ENCODE measurements around the gene FCER1G. TPM values are rescaled to one million over a fixed set of nuclear protein-coding genes. Genes with fewer than 3 reads are reported as not detected.

The FCER1G gene
- total RNA-seq, 1 donor from 2014 or later = 158 TPM

DNA sequence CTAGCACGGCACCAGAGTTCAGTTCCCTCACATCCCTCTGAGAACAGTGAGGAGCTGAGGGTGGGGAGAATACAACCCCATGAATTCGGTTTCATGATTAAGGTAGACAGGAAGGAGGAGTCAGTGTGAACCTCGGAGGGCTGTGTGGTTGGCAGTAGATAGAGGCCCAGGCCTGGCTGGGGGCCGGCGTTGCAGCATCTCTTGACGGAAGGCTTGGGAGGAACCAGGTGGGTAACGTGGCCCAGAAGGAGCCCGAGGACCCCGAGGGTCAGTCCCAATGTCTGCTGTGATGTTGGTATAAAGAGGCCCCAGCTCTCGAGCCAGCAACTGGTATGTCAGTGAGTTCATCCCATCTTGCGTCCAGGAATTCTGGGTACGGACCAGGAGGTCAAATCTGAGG lies 43.4 kb upstream of the FCER1G start:
- intact Hi-C loops (cut with DNase I) = no loop called here
- Histone ChIP-seq H3K27me3 (no peaks in the 10 kb centered on the region), H3K9me3 (no peaks in the 10 kb centered on the region), H3K4me3 (no peak overlapping the region), H3K4me1 (peaks cover 28% of the 10 kb centered on the region), H3K27ac (no peak overlapping the region), H3K36me3 (peaks cover 70% of the 10 kb centered on the region)
- DNase-seq (no peak), ATAC-seq (no peak)
- TF ChIP-seq, protein P1, sequence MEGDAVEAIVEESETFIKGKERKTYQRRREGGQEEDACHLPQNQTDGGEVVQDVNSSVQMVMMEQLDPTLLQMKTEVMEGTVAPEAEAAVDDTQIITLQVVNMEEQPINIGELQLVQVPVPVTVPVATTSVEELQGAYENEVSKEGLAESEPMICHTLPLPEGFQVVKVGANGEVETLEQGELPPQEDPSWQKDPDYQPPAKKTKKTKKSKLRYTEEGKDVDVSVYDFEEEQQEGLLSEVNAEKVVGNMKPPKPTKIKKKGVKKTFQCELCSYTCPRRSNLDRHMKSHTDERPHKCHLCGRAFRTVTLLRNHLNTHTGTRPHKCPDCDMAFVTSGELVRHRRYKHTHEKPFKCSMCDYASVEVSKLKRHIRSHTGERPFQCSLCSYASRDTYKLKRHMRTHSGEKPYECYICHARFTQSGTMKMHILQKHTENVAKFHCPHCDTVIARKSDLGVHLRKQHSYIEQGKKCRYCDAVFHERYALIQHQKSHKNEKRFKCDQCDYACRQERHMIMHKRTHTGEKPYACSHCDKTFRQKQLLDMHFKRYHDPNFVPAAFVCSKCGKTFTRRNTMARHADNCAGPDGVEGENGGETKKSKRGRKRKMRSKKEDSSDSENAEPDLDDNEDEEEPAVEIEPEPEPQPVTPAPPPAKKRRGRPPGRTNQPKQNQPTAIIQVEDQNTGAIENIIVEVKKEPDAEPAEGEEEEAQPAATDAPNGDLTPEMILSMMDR (IDR thresholded peaks at IDR 0.05) = no peak

DNA sequence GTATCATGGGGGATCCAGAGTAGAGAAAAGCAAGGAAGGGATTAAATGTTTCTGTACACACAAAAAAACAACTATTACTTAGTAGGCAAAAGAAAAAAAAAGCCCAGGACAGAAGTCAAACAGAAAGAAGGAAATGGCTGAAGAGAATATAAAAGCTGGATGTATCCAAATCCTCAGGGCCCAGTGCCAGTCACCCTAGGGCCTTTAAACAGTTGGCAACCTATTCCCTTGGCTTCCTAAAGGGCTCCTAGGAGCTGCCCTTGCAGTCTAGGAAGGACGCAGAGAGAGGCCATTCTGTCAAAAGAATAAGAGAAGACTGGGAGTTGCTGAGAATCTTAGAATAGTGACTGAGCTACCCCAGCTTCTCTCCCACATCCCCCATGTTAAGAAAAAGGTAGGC lies 42.7 kb upstream of the FCER1G start:
- H3K27ac ChIP-seq = no peak overlapping the region
- no peaks in the 10 kb centered on the region for H3K27me3 ChIP-seq
- DNase-seq (no peak), ATAC-seq (no peak)
- peaks cover 70% of the 10 kb centered on the region for H3K36me3 ChIP-seq
- TF ChIP-seq, protein P1 (IDR thresholded peaks at IDR 0.05) = no peak
- H3K4me1 ChIP-seq = peaks cover 22% of the 10 kb centered on the region
- intact Hi-C loops (cut with DNase I) = no loop called here
- H3K9me3 ChIP-seq = no peaks in the 10 kb centered on the region
- H3K4me3 ChIP-seq = no peak overlapping the region

DNA sequence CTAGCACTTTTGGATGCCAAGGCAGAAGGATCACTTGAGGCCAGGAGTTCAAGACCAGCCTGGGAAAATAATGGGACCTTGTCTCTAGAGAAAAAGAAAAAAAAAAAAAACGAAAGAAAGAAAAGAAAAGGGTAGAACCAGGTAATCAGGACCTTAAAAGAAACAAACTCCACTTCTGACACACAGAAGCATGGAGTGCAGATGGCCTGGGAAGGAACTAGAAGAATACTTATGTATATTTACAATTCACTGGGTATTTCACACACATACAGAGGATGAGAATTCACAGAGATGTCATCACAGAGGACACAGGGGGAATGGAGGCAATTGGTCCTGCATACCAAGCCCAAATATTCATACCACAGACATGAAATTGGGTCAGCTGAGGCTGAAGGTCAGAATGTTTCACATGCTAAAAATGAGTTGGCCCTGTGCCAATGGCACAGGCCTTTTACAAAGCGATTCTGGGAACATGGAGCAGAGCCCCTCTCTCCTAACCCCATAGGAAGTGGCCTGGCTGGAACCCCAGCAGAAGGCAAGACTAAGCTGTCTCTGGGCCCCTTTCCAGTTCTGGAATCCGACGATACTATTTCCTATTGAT lies 42.2 kb upstream of the FCER1G start:
- Histone ChIP-seq H3K36me3 (peaks cover 70% of the 10 kb centered on the region), H3K27ac (no peak overlapping the region)

DNA sequence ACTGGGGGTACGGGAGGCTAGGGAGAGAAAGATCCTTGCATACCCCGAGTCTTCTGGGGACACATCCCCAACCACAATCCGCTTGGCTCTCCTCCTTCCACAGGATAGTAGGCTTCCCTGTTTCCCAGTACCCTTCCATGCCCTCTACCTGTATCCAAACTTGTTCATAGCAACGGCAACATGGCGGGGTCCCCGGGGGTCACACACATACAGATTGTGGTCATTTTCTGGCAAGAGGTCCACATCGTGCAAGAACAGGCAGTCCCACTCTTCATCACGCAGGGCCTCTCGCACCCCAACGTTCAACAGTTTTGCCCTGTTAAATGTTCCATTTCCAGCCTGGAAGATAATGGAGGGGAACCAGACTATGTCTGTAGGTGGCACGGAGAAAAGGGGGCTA lies 41.4 kb upstream of the FCER1G start:
- H3K4me3 ChIP-seq = no peak overlapping the region
- peaks cover 23% of the 10 kb centered on the region for H3K4me1 ChIP-seq
- intact Hi-C loops (cut with DNase I) = no loop called here
- no peaks in the 10 kb centered on the region for H3K9me3 ChIP-seq
- H3K27ac ChIP-seq = no peak overlapping the region
- DNase-seq (no peak), ATAC-seq (no peak)
- H3K36me3 ChIP-seq = peaks cover 70% of the 10 kb centered on the region
- H3K27me3 ChIP-seq = no peaks in the 10 kb centered on the region
- TF ChIP-seq, protein P1 (IDR thresholded peaks at IDR 0.05) = no peak

More for the DNA sequence above, 42.2 kb upstream of the FCER1G start:
- no peak overlapping the region for H3K4me3 ChIP-seq
- ATAC-seq (no peak), DNase-seq (no peak)
- no peaks in the 10 kb centered on the region for H3K9me3 ChIP-seq
- no peaks in the 10 kb centered on the region for H3K27me3 ChIP-seq
- peaks cover 21% of the 10 kb centered on the region for H3K4me1 ChIP-seq
- intact Hi-C loops (cut with DNase I) = no loop called here
- TF ChIP-seq, protein P1 (IDR thresholded peaks at IDR 0.05) = no peak

DNA sequence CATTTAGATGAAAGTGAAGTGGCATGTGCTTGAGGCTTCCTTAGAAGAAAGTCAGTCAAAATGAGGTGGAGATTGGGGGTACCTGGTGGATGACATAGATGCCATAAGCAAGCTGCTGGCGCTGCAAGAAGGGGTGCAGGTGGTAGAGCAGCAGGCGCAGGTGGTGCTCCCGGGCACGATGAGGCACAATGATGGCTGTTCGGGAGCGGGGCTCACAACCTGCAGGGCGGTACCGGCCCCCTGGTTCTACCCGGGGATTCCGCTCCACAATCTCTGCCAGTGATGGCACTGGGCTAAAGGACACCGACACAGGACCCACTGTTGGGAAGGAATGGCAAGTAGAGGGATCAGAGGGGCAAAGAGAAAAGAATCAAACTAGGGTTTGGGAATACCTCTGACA lies 40.2 kb upstream of the FCER1G start:
- no peak for ATAC-seq
- Histone ChIP-seq H3K36me3 (peaks cover 60% of the 10 kb centered on the region), H3K27me3 (no peaks in the 10 kb centered on the region), H3K27ac (no peak overlapping the region), H3K4me1 (peaks cover 23% of the 10 kb centered on the region), H3K9me3 (no peaks in the 10 kb centered on the region), H3K4me3 (no peak overlapping the region)
- TF ChIP-seq, protein P1 (IDR thresholded peaks at IDR 0.05) = no peak
- DNase-seq = no peak
- intact Hi-C loops (cut with DNase I) = no loop called here

All from upper lobe of right lung (tissue), 1 donor.